ENCODE results near the gene ACTRT2. TPM values are rescaled to one million over a fixed set of nuclear protein-coding genes. Genes with fewer than 3 reads are reported as not detected.

ACTRT2 gene
- total and polyA plus RNA-seq, 10 of the 15 experiments (the other 5 are each of a cell fraction or from before 2014, with no cell fraction given), result not detected

DNA sequence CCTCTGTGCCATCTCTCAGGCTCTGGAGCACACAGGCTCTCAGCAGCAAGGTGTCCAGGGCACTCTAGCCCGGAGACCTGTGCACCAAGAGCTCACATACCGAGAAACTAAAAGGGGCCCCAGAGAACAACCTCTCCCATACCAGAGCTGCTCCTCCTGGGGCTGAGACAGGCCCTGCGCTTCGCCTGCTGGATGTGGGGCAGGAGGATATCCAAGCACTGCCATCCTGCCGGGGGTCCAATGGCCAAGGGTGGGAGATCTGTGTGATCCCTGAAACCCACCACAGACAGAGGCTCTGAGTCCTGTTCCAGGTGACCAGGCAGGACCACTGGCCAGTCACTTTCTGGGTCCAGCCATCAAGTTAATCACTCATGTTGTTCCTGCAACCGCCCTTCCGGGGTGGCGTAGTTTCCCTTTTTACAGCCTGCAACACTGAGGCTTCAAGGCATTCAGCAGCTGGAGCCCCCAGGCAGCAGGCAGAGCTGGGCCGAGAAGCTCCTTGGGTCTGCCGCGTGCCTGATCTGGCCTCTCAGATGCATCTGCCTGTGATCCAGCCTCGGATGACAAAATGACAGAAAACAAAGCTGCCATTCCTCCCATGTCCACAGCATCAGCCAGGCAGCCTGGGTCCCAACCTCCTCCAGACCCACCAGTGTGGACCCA, 36.7 kb upstream of the ACTRT2 start (continued):
- TF ChIP-seq, protein P1, sequence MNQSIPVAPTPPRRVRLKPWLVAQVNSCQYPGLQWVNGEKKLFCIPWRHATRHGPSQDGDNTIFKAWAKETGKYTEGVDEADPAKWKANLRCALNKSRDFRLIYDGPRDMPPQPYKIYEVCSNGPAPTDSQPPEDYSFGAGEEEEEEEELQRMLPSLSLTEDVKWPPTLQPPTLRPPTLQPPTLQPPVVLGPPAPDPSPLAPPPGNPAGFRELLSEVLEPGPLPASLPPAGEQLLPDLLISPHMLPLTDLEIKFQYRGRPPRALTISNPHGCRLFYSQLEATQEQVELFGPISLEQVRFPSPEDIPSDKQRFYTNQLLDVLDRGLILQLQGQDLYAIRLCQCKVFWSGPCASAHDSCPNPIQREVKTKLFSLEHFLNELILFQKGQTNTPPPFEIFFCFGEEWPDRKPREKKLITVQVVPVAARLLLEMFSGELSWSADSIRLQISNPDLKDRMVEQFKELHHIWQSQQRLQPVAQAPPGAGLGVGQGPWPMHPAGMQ (IDR thresholded peaks at IDR 0.05; ENCODE audit: borderline replicate concordance), result no peak
- TF ChIP-seq STAT3 (IDR thresholded peaks at IDR 0.05; ENCODE audit: low read depth, low read length), result no peak

DNA sequence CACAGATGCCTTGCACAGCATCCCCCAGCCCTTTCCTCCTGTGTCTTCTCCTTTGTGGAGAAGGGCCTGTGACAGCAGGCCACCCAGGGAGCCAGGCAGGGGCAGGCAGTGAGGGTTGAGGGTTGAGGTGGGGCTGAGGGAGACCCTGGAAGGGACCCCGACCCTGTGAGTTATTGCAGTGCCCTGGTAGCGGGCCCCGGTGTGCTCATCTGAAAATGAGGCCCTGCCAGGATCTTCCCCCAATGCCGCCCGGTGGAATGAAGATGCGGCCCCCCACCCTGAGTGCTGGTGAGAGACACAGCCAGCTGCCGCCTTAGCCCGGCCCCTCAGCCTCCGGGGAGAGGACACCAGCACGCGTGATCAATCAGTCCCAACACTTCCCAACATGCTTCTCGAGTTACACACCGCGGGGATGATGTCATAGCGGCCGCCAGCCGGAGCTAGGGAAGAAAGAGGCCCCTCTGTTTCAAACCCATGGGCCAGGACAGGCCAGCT, 36.2 kb upstream of the ACTRT2 start:
- TF ChIP-seq STAT1 (conservative IDR thresholded peaks at IDR 0.05), result no peak
- TF ChIP-seq TCF3 (IDR thresholded peaks at IDR 0.05; ENCODE audit: borderline replicate concordance, insufficient read depth, low read depth, low read length), result no peak
- TF ChIP-seq LARP7 (IDR thresholded peaks at IDR 0.05), result no peak
- TF ChIP-seq FOXM1 (IDR thresholded peaks at IDR 0.05; ENCODE audit: low read depth, low read length), result no peak
- Histone ChIP-seq H3K79me2 (ENCODE audit: control insufficient read depth, insufficient read depth, low read length) (no peaks in the 10 kb centered on the region), H3K4me1 (ENCODE audit: control insufficient read depth, insufficient read depth, low read length) (no peaks in the 10 kb centered on the region), H3K4me3 (no peak overlapping the region), H4K20me1 (ENCODE audit: control insufficient read depth, insufficient read depth) (no peaks in the 10 kb centered on the region), H3K27me3 (replicated peaks in 1 of 2; ENCODE audit: control insufficient read depth in 2 of 2, insufficient read depth in 2 of 2, low read length in 1 of 2) (no peaks in the 10 kb centered on the region), H3K9ac (ENCODE audit: control insufficient read depth, insufficient read depth, low read length) (no peak overlapping the region), H2AFZ (ENCODE audit: control insufficient read depth, low read depth, low read length) (no peak overlapping the region), H3K27ac (ENCODE audit: control insufficient read depth, insufficient read depth) (no peak overlapping the region), H3K4me2 (ENCODE audit: control insufficient read depth, insufficient read depth) (no peak overlapping the region), H3K9me3 (replicated peaks; ENCODE audit: control insufficient read depth, insufficient read depth, low read length) (no peaks in the 10 kb centered on the region), H3K36me3 (ENCODE audit: control insufficient read depth in 2 of 2, insufficient read depth in 2 of 2, low read length in 1 of 2) (no peaks in the 10 kb centered on the region)
- DNase-seq (ENCODE audit: low read depth, low spot score), result no peak
- in situ Hi-C loops (cut with MboI) (no loop called here), intact Hi-C loops (cut with micrococcal nuclease; ENCODE audit: unreplicated experiment) (no loop called here)
- no peak for ATAC-seq
- ChIA-PET RAD21 (ENCODE audit: unreplicated experiment) (no interaction called here), CTCF (no interaction called here), POLR2A (no interaction called here), SMC1A (ENCODE audit: uncharacterized antibody, unreplicated experiment) (no interaction called here)
- no TSS peak for BruUV-seq (replicated peaks)
- FAIRE-seq, result no peak
- WGBS (ENCODE audit: insufficient coverage, insufficient replicate concordance, low lambda C conversion rate, missing lambda C conversion rate), result 42% methylated on average over 16 of the region's 17 CpGs

Data from GM12878 (cell line).